HG03521 (cell line): ENCODE data around the gene RAG2.
"Not testable (repeated sequence)": the region's sequence is repeated elsewhere in the genome, so short reads cannot be mapped to it uniquely, and the experiment has no call there.

Experiments
- ATAC-seq: cut with Tn5 transposase; IDR thresholded peaks from one replicate; pipeline ENCODE4 v1.9.1; 2021; ENCODE audit warnings: mild to moderate bottlenecking, moderate library complexity; ENCODE audit not compliant: unreplicated experiment

RAG2 gene

GRCh38 chr11:36557390-36557789, 40.6 kb downstream of the RAG2 start:
- ATAC-seq, result not testable (repeated sequence)

GRCh38 chr11:36550385-36551115, 47.5 kb downstream of the RAG2 start:
- ATAC-seq, result no peak
